Measurements from ENCODE around the gene ZNF223. TPM values are rescaled to one million over a fixed set of nuclear protein-coding genes. Genes with fewer than 3 reads are reported as not detected.

Gene ZNF223
- total RNA-seq, 1 experiment from 2014 or later: 4.8 TPM

GRCh38 chr19:44010468-44010867, 41.4 kb upstream of the ZNF223 start:
- Histone ChIP-seq H2BK120ac (ENCODE audit: low read depth, low read length, poor library complexity, severe bottlenecking) (no peak overlapping the region), H3K4me2 (ENCODE audit: insufficient read depth, insufficient read length, low read length) (no peak overlapping the region), H3T11ph (ENCODE audit: low read length) (no peak overlapping the region), H3K23ac (ENCODE audit: insufficient read length, low read depth, low read length) (no peak overlapping the region), H4K8ac (replicated peaks; ENCODE audit: insufficient read length, low read depth, low read length) (no peak overlapping the region), H2AFZ (ENCODE audit: low read length) (no peak overlapping the region), H3K9ac (ENCODE audit: extremely low read depth, insufficient read length, low read length) (no peak overlapping the region), H3K79me2 (ENCODE audit: insufficient read depth, low read length) (no peaks in the 10 kb centered on the region), H3K27me3 (ENCODE audit: insufficient read depth, low read length) (no peaks in the 10 kb centered on the region), H3K23me2 (ENCODE audit: insufficient read length, low read depth, low read length, poor library complexity, severe bottlenecking) (no peaks in the 10 kb centered on the region), H3K56ac (ENCODE audit: insufficient read length, low read depth, low read length) (no peak overlapping the region), H4K91ac (ENCODE audit: insufficient read length, low read depth, low read length) (no peak overlapping the region), H4K5ac (ENCODE audit: insufficient read length, low read depth, low read length) (no peak overlapping the region), H2AK5ac (ENCODE audit: insufficient read length, low read length) (no peak overlapping the region), H2BK12ac (ENCODE audit: insufficient read length, low read depth, low read length) (no peak overlapping the region), H3K14ac (ENCODE audit: insufficient read depth, low read length) (no peak overlapping the region), H2BK5ac (ENCODE audit: insufficient read length, low read length) (no peak overlapping the region), H3K79me1 (ENCODE audit: insufficient read depth, low read depth, low read length, poor library complexity, severe bottlenecking) (no peaks in the 10 kb centered on the region), H4K20me1 (ENCODE audit: control insufficient read depth, insufficient read depth, insufficient read length) (no peaks in the 10 kb centered on the region), H3K27ac (ENCODE audit: insufficient read length, low read depth, low read length) (no peak overlapping the region), H2BK20ac (ENCODE audit: low read depth, low read length, poor library complexity, severe bottlenecking) (no peak overlapping the region), H2BK15ac (ENCODE audit: low read depth, low read length) (no peak overlapping the region), H3K9me3 (ENCODE audit: control insufficient read depth, low read depth, low read length) (peaks cover 37% of the 10 kb centered on the region), H3K4me1 (ENCODE audit: insufficient read depth, low read length) (no peaks in the 10 kb centered on the region), H3K4ac (ENCODE audit: low read depth, low read length) (no peak overlapping the region), H3K18ac (ENCODE audit: insufficient read length, low read depth, low read length) (no peak overlapping the region)
- WGBS (ENCODE audit: extremely low coverage, insufficient read length, low lambda C conversion rate): no CpG with 5 or more reads among the region's 5 CpGs
- H3K27ac Mint-ChIP-seq: no peak overlapping the region
- peaks cover 61 to 72% (median 65%) of the 10 kb centered on the region in 3 experiments for H3K36me3 Mint-ChIP-seq (ENCODE audit: insufficient read depth in 1 of 3, low read depth in 3 of 3)
- no peak for TF ChIP-seq CTCF (conservative IDR thresholded peaks at IDR 0.05)
- H3K4me3 Mint-ChIP-seq: no peak overlapping the region
- peaks cover 3% of the 10 kb centered on the region; the same call in 1 of the 2 replicates for H3K27me3 Mint-ChIP-seq (ENCODE audit: low read depth)
- no peak for DNase-seq
- H3K4me1 Mint-ChIP-seq: no peaks in the 10 kb centered on the region
- peaks cover 58 to 88% of the 10 kb centered on the region in 2 experiments for H3K9me3 Mint-ChIP-seq

Data from H9 (cell line).